GM19452 (cell line): ENCODE measurements around the gene TGFBR3.
A peak's percentile ranks its signal among the peaks of the same experiment; 100 is the strongest.

Source experiments
- ATAC-seq: cut with Tn5 transposase; IDR thresholded peaks from one replicate; pipeline ENCODE4 v1.9.1; 2021; ENCODE audit not compliant: unreplicated experiment

Gene TGFBR3

GRCh38 chr1:91827459-91828321 is 58.3 kb downstream of the TGFBR3 start:
- ATAC-seq: no peak

GRCh38 chr1:91827087-91827458 is 58.9 kb downstream of the TGFBR3 start:
- ATAC-seq: no peak

- ATAC-seq: no peak
These were observed 59.3 kb downstream of the TGFBR3 start for GRCh38 chr1:91826649-91827048.

GRCh38 chr1:91826248-91826647 is 59.7 kb downstream of the TGFBR3 start:
- ATAC-seq: no peak

- no peak for ATAC-seq
These were observed 64.7 kb downstream of the TGFBR3 start for GRCh38 chr1:91821126-91821868.

GRCh38 chr1:91819038-91819788 is 66.7 kb downstream of the TGFBR3 start:
- no peak for ATAC-seq

- no peak for ATAC-seq
These were observed 67.3 kb downstream of the TGFBR3 start for GRCh38 chr1:91818713-91818975.

- ATAC-seq: no peak
These were observed 68.6 kb downstream of the TGFBR3 start for GRCh38 chr1:91817211-91817905.

GRCh38 chr1:91816031-91816430 is 69.9 kb downstream of the TGFBR3 start:
- no peak for ATAC-seq

GRCh38 chr1:91814448-91814847 is 71.5 kb downstream of the TGFBR3 start:
- no peak for ATAC-seq

GRCh38 chr1:91813813-91814212 is 72.1 kb downstream of the TGFBR3 start:
- ATAC-seq: no peak

- ATAC-seq: no peak
These were observed 74.5 kb downstream of the TGFBR3 start for GRCh38 chr1:91811363-91812025.

GRCh38 chr1:91809317-91809716 is 76.6 kb downstream of the TGFBR3 start:
- no peak for ATAC-seq

GRCh38 chr1:91807921-91808620 is 77.9 kb downstream of the TGFBR3 start:
- ATAC-seq: no peak

GRCh38 chr1:91806769-91807700 is 78.9 kb downstream of the TGFBR3 start:
- ATAC-seq: no peak

- no peak for ATAC-seq
These were observed 79.7 kb downstream of the TGFBR3 start for GRCh38 chr1:91806181-91806768.

- ATAC-seq: no peak
These were observed 80.6 kb downstream of the TGFBR3 start for GRCh38 chr1:91805311-91805801.

- peak; percentile 5 for ATAC-seq
These were observed 81.4 kb downstream of the TGFBR3 start for GRCh38 chr1:91804546-91805023.
